A673 (cell line): ENCODE results near the gene SDHD.

Experiments used
- CTCF ChIP-seq: fragments of 300-800, 200-600 bp; sonication (generic); conservative IDR thresholded peaks from 2 replicates; pipeline ENCODE4 v1.5.1; 2017; ENCODE audit warnings: low read depth, mild to moderate bottlenecking, antibody characterized with exemption, low read length, moderate library complexity, mixed read lengths
- EZH2 ChIP-seq: fragments of 200-600 bp; sonication (generic); IDR thresholded peaks from 2 replicates; pipeline ENCODE4 v1.6.1; 2017; ENCODE audit warnings: borderline replicate concordance, low read depth, mild to moderate bottlenecking, mixed read lengths, antibody characterized with exemption, low read length; ENCODE audit not compliant: poor library complexity, severe bottlenecking

- no peak for TF ChIP-seq EZH2
- TF ChIP-seq CTCF: peak; percentile 76
These were observed 27.1 kb downstream of the SDHD start for GRCh38 chr11:112113539-112114457.
